Ammon's horn (tissue), 1 donor: ENCODE data around the gene GYPC.
"Not testable (repeated sequence)": the region's sequence is repeated elsewhere in the genome, so short reads cannot be mapped to it uniquely, and the experiment has no call there.

Source experiments
- DNase-seq: peaks from one replicate; pipeline ENCODE4 v3.0.0-alpha.2; 2016; ENCODE audit warnings: low spot score

The GYPC gene

DNA sequence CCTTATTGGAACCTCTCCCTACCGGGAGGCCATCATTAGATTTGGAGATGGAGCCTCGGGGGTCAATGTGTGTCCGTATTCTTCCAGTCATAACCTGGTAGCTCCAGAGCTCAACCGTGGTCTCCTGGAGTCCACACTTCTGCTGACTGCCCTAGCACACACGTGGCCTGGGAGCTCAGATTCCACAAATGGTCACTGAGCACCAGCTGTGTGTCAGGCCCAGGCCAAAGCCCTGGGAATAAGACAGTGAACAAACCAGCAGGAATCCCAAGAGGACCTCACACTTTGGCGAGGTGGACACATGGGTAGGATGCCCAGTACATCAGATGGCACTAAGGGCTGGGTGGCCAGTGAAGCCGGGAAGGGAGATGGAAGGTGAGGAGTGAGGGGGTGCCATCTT, 15.5 kb downstream of the GYPC start:
- no peak for DNase-seq

DNA sequence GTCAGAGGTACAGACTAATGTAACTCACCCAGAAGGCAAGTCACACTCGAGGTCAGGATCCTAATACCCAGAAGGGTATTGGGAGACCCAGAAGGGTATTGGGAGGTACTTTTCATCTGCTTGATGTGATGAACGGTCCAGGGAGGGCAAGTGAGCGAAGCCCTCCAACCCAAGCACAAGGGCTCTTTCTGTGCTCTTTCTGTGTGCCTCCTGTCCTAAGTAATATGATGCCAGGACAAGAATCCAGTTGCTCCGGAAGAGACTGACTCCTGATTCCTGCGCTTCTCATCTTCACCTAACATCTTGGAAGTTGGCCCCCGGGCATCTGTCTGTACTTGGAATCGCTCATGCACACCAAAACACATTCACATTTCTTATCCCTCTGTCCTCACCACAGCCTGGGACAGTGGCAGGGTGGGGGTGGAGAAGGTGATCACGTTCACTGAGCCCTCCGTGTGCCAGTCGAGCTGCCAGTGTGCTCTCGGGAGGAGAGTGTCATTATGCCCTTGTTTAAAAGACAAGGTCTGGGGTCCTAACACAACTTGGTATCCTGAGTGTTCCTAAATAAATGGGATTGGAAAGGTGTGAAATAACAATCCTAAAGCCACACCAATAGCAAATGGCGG, 17.1 kb downstream of the GYPC start:
- no peak for DNase-seq

DNA sequence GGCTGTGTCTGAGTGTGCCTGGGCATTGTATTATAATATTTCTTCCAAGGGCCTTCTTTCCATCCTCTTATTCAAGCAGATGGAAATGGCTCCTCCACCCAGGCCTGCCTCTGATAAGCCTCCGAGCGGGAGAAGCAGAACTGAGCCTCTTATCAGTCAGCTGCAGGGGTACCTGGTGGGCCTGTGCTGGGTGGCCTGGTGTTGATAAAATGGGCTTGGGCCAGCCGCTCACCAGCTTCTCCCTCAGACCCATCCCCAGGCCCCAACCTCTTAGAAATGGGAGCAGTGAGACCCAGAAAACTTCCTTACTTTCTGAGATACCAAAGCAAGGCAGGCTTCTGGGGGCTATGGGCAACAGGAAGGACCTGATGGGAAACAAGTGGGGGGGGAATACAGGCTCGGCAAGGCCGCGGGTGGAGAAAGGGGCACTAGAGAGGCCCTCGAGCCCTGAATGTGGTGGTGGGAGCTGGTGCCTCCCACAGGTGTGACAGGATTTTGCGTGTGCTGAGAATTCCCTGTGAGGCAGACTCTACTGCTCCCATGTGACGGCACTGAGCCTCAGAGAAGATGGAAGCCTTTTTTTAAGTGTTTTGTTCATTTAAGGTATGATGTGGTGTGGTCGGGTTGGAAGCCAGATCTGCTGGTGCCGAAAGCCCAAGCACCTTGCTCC, 18.3 kb downstream of the GYPC start:
- DNase-seq, result no peak

DNA sequence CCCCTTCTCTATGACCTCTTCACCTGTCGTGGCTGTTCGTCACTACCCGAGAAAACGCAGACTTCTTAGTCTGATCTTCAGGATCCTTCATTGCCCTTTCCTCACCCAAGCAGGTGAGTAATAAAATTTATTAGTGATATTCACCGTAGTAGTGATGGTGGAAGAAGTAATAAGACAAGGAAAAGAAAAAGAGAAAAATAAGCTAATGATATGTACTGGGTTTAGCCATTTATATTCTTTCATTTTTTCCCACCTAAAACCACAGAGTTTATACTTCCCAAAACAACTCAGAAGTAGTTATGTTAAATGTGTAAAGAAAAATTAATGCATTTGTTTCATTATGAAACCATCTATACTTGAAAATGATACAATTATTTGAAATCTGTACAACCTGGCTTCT, 19.7 kb downstream of the GYPC start:
- no peak for DNase-seq

DNA sequence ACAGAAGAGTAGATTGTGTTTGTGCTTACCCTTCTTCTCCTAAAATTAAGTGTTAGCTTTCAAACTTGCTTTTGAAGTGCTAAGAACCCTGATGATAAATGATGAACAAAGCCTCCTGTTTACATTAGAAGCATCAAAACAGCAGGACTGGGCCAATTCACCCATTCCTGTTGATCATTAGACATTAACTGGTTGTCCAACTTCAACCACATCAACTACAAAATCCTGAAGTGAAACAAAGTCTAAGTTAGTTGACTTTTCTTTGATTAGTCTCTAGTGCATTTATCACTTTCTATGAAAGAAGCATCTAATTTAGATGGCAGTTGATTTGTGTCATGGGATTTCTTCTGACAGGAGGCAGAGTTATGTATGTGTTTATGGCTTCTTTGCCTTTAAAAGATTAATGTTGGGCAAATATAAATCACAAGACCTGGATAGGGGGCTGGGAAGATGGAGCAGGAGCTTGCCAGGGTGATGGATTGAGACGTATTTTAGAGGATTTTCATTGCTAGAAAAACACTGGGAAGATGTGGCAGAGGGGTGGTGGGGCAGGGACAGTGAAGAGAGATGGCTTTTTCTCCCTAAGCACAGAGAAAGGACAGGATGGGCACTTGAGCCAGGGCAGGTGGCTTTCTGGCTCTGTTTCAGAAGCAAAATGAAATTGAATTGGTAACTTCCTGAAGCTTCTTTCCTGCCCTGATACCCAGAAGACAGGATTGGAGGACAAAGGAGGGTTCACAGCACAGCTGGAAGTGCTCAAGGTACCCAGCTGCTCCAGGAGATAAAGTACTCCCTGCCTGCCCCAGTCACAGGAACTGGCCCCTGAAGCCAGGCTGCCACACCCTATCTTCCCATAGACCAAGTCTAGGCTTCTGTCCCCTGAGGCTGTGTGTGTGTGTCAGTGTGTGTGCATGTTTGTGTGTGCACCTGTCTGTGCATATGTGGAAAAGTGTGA, 20.5 kb downstream of the GYPC start:
- no peak for DNase-seq

DNA sequence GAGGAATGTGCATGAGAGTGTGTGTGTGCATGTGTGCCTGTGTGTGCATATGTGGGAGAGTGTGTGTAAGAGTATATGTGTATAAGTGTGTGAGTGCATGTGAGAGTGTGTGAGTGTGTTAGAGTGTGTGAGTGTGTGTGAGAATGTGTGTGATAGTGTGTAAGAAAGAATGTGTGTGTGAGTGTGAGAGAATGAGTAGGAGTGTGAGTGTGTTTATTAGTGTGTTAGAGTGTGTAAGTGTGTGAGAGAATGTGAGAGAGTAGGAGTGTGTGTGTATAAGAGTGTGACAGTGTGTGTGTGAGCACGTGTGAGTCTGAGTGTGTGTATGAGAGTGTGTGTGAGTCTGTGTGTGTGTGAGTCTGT, 21.2 kb downstream of the GYPC start:
- no peak for DNase-seq

DNA sequence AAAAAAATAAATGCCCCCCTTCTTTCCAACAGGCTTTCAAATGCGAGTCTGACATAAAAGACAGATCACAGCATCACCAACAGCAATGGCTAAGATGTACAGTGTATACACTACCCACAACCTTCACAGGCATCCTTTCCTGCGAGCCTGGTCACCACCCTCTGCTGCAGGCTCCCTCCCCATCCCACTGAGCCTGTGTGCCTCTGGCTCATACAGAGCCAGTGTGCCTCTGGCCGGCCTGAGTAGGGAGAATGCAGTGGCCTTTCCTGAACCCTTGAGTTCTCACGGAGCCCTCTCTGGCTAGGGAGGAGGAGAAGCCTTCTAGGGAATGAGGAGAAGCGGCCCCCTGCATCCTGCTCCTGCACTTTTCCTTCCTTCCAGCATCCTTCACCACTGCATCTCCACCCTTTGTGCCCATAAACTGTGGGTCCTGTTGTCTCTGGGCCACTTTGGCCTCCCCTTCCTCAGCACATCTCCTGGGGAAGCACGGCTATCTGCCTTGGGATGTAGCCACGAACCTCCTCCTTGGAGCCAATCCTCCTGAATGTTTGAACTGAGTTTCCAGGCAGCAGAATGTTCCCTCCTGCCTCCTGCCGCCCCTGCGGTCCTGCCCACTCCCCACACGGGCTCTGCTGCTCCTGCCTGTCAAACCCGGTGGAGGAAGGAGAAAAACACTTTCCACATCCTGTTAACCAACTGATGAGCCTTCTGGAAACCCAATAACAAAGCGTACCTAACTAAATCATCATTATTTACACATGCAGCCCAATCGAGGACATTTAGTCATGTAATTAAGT, 22.5 kb downstream of the GYPC start:
- peak; percentile 57 for DNase-seq

DNA sequence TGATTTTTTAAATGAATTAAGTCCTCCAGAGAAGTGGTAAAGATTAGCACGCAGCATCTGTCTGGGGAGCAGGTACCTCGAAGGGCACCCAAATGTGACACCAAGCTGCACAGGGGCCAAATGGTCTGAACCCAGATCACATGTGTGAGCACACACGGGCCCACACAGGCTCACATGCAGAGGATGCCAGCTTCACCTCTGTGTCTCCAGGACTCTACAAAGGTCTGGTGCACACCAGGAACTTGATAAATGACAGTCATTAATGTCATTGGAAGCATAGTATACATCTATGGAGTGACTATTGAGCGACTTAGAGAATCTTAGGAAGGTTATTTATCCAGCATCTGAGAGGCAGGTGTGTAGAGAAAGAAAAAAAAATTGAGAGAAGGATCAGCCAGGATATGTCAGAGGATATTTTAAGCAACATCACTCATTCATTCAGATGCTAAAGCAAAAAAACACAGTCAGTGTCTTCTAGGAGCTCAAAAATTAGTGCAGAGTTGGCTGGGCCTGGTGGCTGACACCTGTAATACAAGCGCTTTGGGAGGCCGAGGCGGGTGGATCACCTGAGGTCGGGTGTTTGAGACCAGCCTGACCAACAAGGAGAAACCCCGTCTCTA, 23.2 kb downstream of the GYPC start:
- DNase-seq, result no peak

DNA sequence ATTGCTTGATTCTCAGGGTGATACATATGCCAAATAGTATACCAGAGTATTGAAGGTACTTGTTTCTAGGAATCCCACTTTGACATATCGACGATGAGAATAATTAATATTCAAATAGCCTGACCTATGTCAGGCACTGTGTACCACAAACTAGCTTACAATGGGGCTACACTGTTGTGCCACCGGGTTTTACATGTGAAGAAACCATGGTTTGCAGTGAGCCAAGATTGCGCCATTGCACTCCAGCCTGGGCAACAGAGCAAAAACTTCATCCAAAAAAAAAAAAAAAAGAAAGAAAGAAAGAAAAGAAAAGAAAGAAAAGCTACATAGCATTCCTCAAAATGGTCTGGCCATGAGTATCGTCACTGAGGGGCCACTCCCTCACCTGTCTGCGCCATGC, 25.5 kb downstream of the GYPC start:
- DNase-seq, result no peak

DNA sequence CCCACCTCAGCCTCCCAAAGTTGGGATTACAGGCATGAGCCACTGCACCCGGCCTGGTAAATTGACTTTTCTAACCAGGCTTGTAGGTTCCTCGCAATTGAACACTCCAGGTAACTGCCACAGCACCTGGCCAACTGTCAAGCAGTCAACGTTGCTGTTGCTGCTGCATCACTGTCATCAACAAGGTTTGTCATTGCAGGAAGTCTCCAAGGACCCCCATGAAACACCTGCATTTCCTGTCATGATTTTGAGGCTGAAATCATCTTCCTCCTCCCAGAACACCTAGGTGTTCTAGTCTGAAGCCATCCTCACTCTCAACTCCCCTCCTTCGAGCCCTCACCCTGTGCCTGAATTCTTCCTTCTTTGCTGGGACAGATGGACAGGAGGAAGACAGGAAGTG, 29.7 kb downstream of the GYPC start:
- no peak for DNase-seq

DNA sequence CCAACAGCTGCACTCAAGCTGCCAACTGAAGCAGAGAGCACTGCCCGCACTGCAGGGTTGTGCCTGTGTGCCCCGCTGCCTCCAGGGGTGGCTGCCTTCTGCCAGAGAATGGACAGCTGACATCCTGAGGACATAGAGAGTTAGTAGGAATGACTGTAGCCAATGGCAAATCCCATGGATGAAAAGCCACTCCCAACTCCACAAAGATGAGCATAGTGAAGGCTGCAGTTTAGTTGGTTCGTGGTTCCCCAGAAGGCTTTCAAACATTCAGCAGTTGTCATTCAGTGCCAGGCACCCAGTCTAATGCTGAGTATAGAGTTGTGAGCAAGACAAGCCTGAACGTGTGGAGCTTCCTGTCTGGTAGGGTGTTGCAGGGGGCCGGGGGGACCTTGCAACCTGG, 30.3 kb downstream of the GYPC start:
- no peak for DNase-seq

DNA sequence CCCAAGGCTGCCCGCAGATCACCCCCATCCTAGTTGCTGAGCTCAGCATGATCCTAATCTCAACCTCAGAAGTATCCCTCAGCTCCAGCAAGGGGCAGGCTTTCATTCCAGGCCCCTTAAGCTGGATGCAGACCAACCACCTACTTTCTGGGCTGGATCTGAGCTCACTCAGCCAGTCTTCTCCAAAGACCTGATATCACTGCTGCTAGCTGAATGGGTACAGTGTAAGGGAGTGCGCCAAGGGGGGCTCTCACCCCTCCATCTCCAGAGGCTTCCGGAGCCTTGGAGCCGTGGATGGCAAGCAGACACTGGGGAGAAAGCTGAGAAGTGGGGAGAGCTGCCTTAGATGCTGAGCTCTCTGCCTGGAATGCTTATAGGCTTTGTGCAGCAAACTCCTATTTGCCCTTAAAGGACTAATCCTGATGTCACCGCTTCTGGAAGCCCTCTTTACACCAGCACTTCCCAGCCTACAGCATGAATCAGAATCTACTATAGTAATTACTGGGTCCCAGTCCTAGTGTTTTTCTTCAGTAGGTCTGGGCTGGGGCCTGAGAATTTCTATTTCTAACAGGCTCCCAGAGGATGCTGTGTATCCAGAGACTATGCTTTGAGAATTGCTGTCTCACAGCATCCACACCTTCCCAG, 31.0 kb downstream of the GYPC start:
- no peak for DNase-seq

DNA sequence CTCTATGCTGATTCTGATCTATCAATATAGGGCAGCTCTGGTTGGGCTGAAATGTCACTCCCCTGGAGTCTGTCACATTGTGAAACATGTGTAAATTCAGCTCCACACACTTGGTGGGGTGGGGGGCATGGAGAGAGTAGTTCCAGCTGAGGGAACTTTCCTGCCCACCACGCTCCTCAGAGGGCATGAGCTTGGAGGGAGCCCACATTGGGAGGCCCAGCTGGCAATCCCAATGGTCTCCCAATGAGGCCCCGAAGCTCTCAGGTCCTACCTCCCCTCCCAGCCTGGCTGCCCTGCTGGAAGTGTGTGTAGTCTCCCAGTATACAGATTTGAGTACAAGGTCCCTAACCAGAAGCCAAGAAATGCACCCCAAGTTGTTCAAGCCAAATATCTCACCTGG, 31.5 kb downstream of the GYPC start:
- no peak for DNase-seq

DNA sequence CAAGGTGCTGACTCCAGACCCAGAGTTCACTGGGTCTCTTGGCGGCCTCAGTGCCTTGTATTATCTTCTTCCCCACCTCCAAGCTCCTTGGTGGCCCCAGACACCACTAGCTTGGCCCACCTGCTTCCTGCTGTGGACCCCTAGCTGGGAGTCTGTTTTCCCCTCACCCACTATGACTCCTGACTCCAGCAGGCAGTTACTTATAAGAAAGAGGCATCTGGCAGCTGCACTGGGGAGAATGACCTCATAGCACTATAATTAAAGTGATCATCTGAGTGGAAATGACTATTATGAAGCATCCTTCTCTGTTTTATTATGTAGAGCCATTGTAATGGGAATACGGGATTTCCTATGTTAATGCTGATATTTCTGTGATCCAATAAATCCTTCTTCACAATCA, 32.6 kb downstream of the GYPC start:
- not testable (repeated sequence) for DNase-seq

DNA sequence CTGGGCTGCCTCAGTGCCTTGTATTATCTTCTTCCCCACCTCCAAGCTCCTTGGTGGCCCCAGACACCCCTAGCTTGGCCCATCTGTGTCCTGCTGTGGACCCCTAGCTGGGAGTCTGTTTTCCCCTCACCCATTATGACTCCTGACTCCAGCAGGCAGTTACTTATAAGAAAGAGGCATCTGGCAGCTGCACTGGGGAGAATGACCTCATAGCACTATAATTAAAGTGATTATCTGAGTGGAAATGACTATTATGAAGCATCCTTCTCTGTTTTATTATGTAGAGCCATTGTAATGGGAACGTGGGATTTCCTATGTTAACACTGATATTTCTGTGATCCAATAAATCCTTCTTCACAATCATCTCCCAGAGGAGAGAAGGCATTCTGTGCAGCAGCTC, 36.3 kb downstream of the GYPC start:
- DNase-seq, result not testable (repeated sequence)

DNA sequence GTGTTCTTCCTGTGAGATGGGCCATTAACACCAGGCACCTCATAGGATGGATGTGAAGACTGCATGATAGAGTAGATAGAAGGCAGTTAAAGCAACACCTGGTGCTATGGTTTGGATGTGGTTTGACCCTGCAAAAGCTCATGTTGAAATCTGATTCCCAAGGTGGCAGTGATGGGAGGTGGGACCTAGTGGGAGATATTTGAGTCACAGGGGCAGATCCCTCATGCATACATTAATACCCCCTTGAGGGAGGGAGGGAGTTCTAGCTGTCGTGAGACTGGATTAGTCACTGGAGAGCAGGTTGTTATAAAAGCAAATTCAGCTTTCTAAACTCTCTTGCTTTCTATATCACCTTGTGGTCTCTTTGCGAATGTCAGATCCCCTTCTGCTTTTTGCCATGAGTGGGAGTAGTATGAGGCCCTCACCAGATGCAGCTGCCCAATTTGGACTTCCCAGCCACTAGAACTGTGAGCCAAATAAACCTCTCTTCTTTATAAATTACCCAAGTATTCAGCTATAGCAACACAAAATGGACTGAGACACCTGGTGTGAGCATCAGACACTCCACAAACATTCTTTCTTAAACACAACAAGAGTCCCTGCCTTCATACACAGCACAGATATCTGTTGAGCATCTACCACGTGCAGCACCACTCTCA, 37.1 kb downstream of the GYPC start:
- not testable (repeated sequence) for DNase-seq

DNA sequence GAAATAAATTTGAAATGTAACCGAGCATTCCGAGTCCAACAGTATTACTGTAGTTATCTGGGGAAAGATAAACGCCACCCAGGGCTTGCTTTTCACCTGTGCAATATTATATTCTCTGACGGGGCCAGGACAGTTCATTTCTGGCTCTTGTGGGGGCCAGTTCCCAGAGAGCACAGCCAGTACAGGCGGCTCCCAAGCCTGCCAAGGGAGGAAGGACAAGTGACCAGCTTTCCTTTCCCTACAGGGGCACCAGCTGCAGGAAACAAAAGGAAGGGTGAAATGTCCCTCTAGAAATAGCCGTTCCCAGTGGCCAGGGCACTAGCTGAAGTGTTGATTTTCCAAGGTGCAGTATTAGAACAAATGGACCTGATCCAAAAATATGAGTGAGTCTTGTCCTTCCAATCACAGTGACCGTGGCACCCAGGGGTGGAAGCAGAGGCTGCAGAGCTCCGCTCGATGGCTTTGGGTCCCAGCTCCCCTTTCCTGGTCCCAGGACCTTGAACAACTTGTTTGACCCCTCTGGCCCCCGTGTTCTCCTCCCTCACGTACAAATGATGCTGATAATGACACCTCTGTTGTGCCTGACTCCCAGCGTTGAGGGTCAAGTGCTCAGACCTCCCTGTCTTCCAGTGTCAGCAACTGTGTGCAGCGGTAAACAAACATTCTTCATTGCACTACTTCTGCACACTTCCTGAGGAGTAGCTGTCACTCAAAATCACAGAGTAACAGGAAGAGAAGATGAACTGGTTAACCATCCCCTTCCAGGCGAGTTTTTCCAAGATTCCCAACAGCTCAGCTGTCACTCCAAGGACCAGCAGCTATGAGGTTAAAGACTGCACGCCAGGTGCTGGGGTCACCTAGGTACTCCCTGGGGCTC, 40.9 kb downstream of the GYPC start:
- DNase-seq, result no peak

DNA sequence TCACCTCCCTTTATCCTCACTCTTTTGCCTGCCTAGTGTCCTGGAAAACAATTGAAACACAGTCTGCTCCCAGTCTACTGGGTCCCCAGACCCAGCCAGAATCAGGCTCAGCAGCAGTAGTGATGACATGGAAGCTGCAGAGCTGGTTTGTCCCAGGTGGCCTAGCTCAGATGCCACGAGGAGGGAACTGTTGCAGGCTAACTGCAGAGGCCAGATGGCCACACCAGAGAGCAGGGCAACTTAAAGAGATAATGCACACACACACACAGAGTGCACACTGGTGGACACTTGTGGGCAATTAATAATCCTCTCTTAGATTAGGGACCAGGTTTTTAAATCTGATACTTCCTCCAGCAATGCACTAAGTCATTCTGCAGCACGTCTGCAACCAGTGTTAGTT, 42.4 kb downstream of the GYPC start:
- DNase-seq, result no peak

DNA sequence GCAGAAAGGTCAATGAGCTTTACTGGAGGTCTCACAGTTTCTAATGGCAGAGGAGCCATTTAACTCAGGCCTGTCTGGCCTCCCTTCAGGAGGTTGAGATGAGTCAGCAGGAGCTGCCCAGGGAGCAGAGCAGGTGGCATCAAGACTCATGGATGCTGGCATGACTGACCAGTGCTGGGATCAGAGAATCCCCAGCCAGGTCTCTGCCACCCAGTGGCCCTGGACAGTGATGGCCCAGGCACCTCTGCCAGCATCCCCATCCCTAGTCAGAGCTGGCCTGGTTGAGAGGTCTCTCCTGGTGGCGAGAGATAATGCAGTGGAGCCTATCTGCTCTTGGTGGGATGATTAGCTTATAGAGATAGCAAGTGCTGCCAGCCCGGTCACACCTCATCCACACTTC, 43.1 kb downstream of the GYPC start:
- DNase-seq, result no peak
